SK-N-SH (cell line): ENCODE results near the gene POU4F1.

Source experiments
- CTCF ChIP-seq: fragments of 200-600 bp; sonication (generic); IDR thresholded peaks from 2 replicates; pipeline ENCODE4 v1.6.1; 2017; ENCODE audit warnings: antibody characterized with exemption, mild to moderate bottlenecking, moderate library complexity
- EZH2phosphoT487 ChIP-seq: fragments of 200-600 bp; sonication (generic); IDR thresholded peaks from 2 replicates; pipeline ENCODE4 v1.6.1; 2017; ENCODE audit warnings: low read depth, mixed run types, mild to moderate bottlenecking, antibody characterized with exemption, moderate library complexity, borderline replicate concordance
- MAX ChIP-seq: IDR thresholded peaks from 2 replicates; pipeline ENCODE4 v1.4.0; 2012; ENCODE audit warnings: low read depth
- RAD21 ChIP-seq: IDR thresholded peaks from 2 replicates; pipeline ENCODE4 v1.6.1; 2012; ENCODE audit warnings: mild to moderate bottlenecking, low read length
- SMC3 ChIP-seq: IDR thresholded peaks from 2 replicates; pipeline ENCODE4 v1.6.1; 2012; ENCODE audit warnings: low read depth, low read length, improper control_type of control experiment
- USF1 ChIP-seq: IDR thresholded peaks from 2 replicates; pipeline ENCODE4 v1.4.0; 2012; ENCODE audit warnings: low read depth, borderline replicate concordance

GRCh38 chr13:78602561-78603239, 652 bp downstream of the POU4F1 start:
- TF ChIP-seq CTCF = no peak
- TF ChIP-seq SMC3 = no peak
- TF ChIP-seq USF1 = no peak
- no peak for TF ChIP-seq RAD21
- TF ChIP-seq MAX = no peak
- TF ChIP-seq EZH2phosphoT487 = no peak
